Activated gamma-delta T cell (primary cell): ENCODE data around the gene LRPAP1.
"Not testable (repeated sequence)": the region's sequence is repeated elsewhere in the genome, so short reads cannot be mapped to it uniquely, and the experiment has no call there.

Experiments
- DNase-seq: peaks from one replicate; lab custom pipeline; 2025; lab: John Stamatoyannopoulos, UW

LRPAP1 gene

DNA sequence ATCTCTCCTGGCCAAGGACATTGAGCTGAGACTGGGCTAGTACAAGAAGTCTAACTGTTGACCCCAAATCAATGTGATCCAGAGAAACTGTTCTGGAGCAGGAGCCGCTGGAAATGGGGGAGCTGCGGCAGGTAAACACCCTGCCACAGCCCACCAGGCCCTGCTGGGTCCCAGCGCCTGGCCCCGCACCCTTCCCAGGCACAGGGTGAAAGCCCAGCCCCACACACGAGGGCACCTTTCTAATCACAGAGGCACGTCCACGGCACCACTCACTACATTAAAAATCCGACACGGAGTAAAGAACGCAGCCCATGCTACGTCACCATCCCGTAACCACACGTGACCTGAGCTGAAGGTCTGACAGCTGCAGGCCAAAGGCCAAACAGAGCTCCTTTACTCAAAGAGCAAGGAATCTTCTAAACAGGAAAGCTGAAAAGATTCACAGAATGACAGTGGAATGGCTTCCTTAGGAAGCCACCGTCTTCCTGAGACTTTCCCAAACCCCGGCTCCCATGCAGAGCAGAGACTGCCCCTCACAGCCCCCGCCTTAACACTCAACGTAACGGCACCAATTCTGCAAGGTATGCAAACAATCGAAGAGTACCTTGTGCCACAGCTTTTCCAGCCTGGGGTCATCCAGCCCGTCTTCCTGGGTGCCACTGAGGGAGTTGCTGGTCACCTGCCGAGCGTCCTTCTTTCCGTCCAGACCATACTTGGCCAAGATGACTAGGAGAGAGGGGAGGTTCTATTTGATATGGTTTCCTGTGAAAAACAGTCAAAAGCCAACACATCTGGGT, 12.6 kb downstream of the LRPAP1 start:
- DNase-seq = no peak

DNA sequence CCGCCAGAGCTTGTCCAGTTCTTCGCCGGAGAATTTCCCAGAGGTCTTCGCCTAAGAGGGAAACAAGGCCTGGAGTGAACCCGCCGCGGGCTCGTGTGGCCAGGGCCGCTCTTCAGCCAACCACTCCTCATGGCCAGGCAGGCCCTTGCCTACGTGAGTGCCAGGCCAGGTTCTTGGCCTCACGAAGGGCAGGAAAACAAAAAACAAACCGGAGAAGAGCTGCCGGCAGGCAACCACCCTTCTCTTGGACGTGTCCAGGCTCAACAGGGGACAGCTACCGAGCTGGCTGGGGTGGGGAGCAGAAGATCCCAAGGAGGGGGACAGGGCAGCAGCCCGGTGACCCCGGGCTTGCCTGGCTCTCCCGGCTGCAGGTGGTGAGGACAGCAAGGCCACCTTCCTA, 13.3 kb downstream of the LRPAP1 start:
- DNase-seq = no peak

DNA sequence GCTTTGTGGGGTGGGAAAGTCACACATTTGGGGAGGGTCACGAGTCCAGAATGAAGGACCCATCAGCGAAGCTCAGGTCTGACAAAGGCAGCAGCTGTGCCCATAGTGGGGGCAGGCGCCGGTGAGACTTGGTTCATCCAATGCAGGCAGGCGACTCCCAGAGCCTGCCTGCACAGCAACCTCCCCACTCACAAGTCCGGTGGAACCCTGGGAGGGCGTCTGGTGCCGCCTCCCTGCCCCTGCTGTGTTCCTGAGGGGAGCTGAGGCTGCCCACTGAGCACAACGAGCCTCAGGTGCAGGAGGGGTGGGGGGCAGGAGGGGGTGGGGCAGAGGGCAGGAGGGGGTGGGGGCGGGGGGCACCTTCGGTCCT, 13.7 kb downstream of the LRPAP1 start:
- DNase-seq = no peak

DNA sequence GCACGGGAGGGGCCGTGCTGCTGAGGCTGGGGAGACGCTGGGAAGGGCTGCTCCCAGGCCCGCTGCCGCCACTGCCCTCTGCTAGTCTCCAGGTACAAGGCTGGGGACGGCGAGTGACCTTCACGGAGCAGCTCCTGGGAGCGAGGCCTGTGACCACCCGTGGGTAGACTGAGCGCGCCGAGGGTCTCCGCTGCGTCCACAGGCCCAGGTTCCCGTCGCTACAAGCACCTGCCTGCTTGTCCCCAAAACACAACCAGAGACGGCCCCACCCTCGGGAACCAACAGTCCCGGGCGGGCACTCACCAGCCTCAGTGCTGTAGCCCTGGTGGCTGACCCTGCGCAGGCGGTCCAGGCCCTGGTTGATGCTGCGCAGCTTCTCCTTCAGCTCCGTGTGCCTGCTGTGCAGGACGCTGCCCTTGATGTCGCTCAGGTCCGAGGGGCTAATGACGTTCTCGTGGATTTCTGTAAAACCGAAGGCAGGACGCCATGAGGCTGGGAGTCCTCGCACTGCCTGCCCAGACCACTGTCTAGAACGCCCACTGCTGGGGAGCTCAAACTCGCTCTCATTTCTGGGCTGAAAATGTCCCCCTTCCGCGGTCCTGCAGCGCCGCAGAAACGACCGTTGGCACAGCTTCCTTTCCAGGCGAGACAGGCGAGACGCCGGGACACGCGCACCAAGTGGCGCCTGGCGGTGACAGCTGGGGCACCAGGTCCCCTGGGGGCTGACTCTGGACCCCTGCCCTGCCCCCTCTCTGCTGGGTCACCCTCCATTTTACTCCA, 14.3 kb downstream of the LRPAP1 start:
- DNase-seq = no peak

DNA sequence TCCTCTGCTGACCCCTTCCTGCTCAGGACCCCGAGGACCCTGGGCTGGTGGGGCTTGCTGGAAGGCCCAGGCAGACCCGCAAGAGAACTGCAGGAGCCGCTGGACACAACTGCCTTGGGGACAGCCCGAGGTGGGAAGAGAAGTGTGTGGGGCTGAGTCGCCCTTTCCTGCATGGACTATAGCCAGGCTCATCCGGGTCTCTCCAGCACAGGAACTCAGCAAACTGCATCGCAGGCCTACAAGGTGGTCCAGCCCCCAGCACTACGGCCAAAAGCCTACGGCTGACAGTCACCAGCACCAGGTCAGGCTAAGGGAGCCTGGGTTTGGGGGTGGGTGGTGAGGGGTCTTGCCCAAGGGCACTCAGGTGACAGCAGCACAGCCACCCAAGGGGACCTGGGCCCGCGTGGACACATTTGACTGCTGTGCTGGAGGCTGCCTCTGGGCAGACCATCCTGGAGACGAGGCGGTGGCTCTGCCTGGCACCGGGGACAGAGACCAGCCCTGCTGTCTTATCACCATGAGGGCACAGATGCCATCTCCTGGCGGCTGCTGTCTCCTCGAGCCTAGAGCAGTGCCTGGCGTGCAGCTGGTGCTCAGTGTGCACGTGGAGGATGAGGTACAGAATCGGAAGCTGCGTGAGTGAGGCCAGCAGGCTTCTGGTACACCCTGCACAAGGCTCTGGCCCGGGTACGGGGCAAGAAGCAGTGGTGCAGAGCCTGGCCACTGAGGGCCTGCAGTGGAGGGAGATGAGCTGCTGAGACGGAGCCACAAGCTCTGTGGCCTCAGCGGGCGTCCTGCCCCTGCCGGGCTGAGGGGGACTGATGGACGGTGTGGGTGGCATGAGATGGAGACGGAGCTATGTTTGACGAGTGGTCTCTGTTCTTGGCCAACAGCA, 15.1 kb downstream of the LRPAP1 start:
- no peak for DNase-seq

DNA sequence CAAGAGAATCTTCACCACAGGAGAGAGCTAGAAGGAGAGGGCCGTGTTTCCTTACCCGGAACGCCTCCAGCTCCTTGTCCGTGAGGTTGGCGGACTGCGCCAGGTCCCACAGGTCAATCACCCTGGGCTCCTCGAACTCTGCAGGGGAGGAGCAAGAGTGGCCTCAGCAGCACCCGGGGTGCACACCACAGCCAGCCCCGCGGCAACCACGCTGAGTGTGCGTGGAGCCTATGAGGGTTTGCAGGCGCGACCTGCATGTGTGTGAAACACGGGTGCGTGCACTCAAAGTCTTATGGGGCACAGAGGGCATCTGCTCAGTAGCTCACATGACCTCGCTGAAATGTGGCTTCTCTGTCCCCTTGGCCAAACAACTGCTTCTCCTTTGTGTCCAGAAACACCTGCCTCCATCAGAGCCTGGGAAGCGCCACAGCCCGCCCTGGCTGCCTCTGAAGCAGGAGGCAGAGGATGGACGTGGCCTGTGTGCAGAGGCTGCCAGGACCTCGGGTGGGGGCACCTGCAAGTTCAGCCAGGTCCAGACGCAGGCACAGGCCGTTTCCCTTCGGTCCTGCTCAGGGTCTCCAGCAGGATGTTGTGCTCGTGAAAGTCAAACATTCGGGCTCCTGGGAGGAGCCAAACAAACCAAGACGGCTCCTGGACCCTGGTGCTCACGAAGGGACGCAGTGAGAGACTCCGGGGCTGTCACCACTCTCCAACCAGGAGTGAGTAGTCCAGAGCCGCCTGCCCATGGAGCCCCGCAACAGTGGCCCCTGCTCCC, 16.0 kb downstream of the LRPAP1 start:
- no peak for DNase-seq

DNA sequence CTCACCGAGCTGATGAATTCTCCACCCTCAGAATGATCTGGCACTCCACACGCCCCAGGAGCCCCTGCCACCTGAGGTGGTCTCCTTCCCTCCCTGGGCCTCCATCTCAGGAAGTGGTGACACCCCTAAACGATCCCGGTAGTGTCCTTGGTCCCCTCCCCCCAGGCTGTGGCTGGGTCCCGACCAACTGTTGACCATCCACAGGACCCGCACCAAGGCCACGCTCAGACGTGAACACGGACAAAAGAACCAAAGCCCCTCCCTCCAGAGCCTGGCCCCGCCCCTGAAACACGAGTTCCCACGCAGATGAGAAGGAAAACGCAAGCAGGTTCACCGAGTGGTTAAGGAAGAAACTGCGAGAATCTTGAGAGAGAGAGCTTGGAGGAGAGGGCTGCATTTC, 16.6 kb downstream of the LRPAP1 start:
- no peak for DNase-seq

DNA sequence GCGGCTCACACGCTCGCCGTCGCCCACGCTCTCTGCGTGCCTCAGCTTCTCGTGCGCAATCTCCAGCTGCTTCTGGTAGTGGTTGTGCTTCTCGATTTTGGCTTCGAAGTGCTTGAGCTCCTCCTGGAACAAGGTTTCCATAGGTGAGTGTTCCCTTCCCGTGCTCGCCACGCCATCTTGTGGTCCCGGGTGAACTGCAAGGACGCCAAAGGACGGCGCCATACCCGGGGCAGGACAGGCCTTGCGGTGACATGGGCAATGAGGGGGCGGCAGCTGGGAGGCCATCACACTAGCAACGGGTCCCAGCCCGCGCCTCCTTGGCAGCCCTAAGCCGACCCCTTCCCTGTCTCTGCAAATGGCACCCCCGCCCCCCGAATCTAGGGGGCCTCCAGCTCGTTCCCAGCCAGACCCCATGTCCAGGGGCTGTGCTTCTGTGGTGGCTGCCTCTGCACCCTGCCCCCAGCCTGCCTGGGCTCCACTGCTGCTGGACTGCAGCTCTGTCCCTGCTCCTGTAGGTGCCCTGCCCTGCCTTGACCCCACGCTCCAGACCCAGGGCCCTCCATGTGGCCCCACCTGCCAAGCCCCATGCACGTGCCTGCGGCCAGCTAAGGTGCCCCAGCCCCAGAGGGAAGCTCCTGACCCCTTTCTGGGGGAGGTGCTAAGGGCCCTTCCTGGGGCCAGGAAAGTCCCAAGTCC, 17.3 kb downstream of the LRPAP1 start:
- DNase-seq = no peak

DNA sequence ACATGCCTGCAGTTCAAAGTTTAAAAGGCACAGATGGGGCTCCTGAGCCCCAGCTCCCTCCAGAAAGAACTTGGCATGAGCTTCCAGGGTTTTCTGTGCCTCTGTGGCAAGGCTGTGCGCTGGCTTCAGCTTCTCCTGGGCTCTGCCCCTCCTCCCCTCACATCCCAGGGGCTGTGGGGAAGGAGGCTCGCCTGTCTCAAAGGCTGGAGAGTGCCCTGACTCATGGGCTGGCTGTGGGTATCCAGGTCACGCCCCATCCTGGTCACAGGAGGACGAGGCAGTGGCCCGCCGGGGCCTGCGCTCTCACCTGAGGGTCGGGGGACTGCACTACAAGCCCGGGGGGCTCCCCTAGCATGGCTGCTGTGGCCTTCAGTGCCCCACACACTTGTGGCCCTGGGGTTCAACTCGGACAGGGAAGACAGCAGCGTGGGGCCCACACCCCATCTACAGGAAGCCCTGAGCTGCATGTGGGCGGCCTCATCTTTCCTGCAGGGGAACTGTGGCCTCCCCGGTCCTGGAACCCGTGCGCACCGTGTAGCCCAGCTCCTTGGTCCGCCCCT, 17.9 kb downstream of the LRPAP1 start:
- no peak for DNase-seq

DNA sequence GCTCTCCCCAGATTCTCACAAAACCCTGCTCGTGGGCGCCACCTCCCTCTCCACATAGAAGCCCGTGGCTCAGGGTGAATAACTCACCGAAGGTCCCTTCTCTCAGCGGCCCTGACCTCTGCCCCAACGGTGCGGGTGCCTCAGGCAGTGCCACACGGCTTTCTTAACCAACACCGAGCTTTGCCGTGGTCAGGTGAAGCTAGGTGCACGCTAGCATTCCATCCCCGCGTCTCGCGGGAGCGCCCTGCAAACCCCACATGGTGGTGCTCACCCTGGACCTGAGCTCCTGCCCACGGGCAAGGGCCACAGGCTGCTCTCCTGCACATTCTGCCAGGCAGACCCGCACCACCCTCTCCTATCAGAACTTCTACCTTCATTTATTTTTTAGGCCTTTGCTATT, 18.4 kb downstream of the LRPAP1 start:
- no peak for DNase-seq

DNA sequence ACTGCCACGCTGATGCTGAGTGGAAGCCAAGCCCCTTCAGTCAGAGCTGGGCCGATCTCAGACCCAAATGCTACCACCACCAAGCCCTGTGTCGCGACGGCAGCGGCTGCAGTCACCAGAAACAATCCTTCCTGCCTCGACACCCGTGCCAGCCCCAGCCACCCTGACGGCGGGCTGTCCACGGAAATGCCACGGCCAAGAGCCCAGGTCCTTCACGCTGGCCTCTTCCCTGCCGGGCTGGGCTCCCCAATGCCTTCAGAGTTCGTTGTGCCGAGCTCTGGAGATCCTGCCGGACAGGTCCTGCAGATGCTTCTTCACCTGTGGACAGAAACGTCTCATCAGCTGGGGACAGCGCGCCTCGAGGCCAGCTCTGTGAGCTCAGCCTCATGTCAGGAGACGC, 19.5 kb downstream of the LRPAP1 start:
- no peak for DNase-seq

DNA sequence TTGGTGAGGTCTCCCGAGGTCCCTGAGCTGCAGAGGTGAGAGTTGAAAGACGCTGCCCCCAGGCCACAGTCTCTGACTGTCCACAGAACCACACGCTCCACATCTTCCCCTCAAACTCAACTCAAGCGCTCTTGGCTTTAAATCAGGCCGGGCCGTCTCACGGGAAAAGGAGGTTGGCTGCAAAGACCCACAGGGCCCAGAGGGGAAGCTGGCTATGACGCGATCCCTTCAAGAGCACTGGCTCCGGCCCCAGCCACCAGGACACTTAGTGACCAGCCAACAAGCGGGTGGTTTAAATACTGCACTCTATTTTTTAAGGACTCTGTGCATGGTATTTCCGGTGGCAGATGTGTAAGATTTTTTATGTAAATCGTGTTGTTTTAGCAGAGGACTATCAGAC, 19.9 kb downstream of the LRPAP1 start:
- DNase-seq = no peak

DNA sequence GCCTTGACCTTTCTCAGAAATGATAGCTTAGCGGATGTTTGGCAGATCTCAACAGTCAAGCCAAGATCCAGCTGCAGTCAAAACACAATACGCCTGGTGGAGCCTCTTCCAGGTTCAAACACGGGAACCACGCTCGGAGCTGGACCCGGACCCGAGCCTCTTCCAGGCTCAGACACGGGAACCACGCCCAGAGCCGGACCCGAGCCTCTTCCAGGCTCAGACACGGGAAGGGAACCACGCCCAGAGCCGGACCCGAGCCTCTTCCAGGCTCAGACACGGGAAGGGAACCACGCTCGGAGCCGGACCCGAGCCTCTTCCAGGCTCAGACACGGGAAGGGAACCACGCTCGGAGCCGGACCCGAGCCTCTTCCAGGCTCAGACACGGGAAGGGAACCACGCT, 20.6 kb downstream of the LRPAP1 start:
- DNase-seq = not testable (repeated sequence)

DNA sequence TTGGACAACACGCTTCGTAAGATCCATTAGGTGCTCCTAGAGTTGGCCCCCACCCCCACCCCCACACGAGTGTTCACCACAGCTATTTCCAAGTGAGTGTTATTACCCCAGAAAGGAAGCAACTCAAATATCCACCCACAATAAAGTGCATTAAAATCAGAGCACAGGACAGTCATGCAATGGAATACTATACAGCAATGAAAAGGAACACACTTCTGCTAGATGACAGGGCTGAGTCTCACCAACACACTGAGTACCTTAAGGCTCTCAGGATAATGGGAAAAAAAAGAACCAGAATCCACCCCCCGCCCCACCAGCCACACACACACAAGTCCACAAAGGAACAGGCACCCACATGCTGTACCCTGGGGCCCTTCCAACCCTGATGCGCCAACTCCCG, 21.0 kb downstream of the LRPAP1 start:
- no peak for DNase-seq

DNA sequence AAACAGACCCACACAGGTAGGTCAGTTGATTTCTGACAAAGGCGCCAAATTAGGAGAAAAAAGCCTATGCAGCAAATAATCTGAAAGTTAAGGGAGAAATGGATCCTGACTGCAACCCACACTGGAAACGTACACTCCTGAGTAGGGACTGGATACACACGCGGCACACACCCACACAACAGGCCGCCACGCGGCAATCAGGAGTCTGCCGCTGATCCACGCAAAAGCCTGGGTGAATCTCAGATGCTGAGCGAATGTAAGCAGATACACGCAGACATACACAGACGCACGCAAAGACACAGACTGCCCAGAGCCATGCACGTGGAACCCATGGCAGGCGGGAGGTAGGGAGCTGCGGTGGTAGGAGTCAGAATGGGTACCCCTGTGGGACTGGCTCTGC, 21.7 kb downstream of the LRPAP1 start:
- DNase-seq = no peak

DNA sequence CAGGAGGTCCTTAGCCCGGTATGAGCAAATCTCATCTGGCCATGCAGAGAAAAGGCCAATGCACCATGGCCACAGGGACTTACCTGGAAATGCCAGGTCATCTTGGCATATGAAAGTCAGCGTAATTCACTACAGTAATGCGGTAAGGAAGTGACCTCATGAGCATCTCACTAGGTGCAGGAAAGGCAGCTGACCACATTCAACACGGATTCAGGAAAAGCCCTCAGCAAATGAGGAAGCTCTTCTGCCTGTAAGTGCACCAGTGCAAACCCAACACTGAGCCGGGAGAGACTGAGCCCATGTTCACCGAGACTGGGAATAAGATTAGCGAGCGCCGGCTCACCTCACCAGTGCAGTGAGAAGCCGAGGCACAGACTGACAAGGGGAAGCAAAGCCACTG, 23.7 kb downstream of the LRPAP1 start:
- DNase-seq = no peak

DNA sequence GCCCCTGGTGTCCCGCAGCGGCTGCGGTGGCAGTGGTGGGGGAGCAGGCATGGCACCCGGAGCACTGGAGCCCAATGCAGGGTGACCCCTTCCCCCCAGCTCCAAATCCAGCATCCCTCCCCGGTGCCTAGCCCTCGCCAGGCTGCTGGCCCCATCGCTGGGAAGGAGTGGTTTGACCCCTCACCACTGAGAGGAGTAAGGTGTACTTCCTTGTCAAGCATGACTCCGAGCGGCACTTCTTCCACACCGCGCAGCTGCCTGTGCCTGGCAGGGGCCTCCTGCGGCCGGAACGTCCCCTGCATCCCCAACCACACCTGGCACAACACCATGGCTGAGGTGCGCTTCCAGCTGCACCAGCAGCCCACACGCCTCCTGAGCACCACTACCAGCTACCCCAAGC, 27.0 kb downstream of the LRPAP1 start:
- no peak for DNase-seq

DNA sequence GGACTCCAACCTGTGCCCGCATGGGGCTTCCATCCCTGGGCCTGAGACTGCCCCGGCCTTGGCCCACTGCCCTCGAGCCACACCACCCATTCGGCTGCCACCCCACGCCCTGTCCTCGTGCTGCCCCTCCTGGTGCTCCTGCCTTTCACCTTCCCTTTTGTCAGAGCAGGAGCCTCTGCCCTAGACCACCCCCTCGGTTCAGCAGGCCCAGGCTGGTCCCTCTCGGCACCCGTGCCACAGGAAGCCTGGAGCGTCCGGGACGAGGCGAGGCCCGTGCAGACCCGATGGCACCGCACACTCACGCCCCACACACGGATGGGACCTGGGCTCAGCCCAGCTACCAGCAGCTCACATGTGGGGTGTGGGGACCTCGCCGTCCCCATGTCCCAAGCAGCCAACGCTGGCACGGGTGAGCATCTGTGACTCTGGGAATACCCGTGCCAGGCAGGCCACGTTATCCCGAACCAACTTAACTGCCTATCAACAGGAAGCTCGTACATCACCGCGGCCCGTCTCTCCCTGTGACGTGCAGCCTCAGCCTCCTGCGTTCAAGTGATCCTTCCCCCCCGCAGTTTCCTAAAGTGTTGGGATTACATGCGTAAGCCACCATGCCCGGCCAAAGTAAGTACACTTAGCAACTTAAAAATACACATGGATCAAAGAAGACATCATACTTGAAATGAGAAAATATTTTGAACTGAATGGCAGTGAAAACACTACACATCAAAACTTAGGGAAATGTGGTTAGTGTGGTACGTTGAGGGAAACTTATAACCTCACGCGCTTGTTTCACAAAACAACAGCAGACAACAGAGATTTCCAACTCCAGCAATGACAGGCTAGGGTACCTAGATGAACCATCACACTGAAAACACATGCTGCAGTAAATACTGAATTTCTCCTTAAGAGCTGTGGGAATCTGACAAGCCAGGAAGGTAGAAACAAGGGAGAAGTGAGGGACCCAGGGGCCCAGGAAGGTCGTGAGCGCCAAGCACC, 29.0 kb downstream of the LRPAP1 start:
- no peak for DNase-seq

DNA sequence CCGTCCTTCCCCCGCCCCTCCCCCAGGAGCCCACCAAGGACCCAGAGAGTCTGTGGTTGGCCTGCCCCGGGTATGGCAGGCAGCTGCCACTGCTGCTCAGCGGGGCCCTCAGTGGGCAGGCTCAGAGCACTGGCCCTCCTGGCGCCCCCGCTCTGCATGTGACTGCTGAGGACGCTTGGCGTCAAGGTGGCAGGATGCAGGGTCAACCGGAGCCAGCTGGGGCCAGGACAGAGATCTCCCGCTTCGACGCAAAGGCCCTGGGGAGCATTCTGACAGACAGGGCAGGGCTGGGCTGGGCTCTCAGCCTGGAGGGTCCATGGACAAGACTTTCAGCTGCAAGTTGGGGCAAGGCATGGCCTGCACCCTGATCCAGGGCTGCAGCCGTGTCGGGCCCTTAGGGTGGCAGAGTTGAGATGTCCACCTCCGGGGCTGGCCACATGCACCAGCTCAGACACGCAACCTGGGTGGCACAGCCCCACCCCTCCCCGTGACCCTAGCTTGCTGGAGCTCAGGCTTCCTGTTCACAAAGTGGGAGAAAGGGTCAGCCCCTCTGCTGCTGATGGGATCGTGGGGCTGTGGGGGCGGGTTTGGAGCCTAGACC, 30.3 kb downstream of the LRPAP1 start:
- DNase-seq = no peak
